ENCODE data around the gene CCR2. TPM values are rescaled to one million over a fixed set of nuclear protein-coding genes. Genes with fewer than 3 reads are reported as not detected.
A peak's percentile ranks its signal among the peaks of the same experiment; 100 is the strongest.

The CCR2 gene
- polyA plus RNA-seq, 1 donor from 2014 or later, result not detected

GRCh38 chr3:46375814-46376213 is 21.9 kb downstream of the CCR2 start (continued):
- TF ChIP-seq MXI1 (conservative IDR thresholded peaks at IDR 0.05; ENCODE audit: poor library complexity, severe bottlenecking), result no peak

DNA sequence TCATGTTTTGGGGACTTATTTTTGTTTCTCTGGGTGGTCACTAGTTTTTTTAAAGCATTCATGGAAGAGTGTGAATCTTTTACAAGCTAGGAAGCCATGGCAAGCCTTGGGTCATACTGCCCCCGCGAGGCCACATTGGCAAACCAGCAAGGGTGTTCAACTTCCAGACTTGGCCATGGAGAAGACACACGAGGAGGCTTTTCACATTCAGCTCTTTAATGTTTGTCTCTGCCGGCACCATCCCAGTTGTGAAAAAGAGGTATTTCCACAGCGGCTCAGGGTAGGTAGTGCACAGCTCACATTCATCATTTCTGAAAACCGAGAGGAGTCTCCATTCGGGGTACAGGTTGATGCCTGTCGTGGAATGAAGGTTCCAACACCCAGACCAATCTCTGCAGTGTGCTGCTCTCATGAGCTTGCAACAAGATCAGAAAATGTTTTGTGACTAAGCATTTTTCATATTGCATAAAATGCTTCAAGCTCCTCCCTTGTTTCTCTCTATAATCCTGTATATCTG is 24.6 kb downstream of the CCR2 start:
- no peaks in the 10 kb centered on the region for H4K20me1 ChIP-seq (ENCODE audit: insufficient read depth)
- H3K27ac ChIP-seq (ENCODE audit: low read length), result no peak overlapping the region
- H3K27me3 ChIP-seq (ENCODE audit: insufficient read depth, low read depth, low read length), result no peaks in the 10 kb centered on the region
- H2AFZ ChIP-seq (ENCODE audit: low read depth, low read length), result no peak overlapping the region
- H3F3A ChIP-seq (ENCODE audit: insufficient read depth, low read length, poor library complexity, severe bottlenecking), result no peaks in the 10 kb centered on the region
- H3K9ac ChIP-seq (ENCODE audit: low read length), result no peak overlapping the region
- no peaks in the 10 kb centered on the region for H3K9me2 ChIP-seq (ENCODE audit: insufficient read depth, low read length)
- H3K4me3 ChIP-seq (ENCODE audit: low read length), result no peak overlapping the region
- no peaks in the 10 kb centered on the region for H3K79me2 ChIP-seq (replicated peaks; ENCODE audit: insufficient read depth, low read length)
- H3K36me3 ChIP-seq (ENCODE audit: insufficient read depth, low read length), result no peaks in the 10 kb centered on the region
- H3K4me2 ChIP-seq (ENCODE audit: low read length), result no peak overlapping the region
- TF ChIP-seq POLR2AphosphoS5 (IDR thresholded peaks at IDR 0.05), result no peak
- TF ChIP-seq, protein P1, sequence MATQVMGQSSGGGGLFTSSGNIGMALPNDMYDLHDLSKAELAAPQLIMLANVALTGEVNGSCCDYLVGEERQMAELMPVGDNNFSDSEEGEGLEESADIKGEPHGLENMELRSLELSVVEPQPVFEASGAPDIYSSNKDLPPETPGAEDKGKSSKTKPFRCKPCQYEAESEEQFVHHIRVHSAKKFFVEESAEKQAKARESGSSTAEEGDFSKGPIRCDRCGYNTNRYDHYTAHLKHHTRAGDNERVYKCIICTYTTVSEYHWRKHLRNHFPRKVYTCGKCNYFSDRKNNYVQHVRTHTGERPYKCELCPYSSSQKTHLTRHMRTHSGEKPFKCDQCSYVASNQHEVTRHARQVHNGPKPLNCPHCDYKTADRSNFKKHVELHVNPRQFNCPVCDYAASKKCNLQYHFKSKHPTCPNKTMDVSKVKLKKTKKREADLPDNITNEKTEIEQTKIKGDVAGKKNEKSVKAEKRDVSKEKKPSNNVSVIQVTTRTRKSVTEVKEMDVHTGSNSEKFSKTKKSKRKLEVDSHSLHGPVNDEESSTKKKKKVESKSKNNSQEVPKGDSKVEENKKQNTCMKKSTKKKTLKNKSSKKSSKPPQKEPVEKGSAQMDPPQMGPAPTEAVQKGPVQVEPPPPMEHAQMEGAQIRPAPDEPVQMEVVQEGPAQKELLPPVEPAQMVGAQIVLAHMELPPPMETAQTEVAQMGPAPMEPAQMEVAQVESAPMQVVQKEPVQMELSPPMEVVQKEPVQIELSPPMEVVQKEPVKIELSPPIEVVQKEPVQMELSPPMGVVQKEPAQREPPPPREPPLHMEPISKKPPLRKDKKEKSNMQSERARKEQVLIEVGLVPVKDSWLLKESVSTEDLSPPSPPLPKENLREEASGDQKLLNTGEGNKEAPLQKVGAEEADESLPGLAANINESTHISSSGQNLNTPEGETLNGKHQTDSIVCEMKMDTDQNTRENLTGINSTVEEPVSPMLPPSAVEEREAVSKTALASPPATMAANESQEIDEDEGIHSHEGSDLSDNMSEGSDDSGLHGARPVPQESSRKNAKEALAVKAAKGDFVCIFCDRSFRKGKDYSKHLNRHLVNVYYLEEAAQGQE (IDR thresholded peaks at IDR 0.05; ENCODE audit: borderline replicate concordance), result no peak
- TF ChIP-seq TAF1 (IDR thresholded peaks at IDR 0.05; ENCODE audit: low read depth), result no peak
- TF ChIP-seq EZH2 (IDR thresholded peaks at IDR 0.05; ENCODE audit: borderline replicate concordance, insufficient read depth, low read length, poor library complexity, severe bottlenecking), result no peak
- TF ChIP-seq RAD21 (conservative IDR thresholded peaks at IDR 0.05), result peak; percentile 75
- peak; percentile 68 for TF ChIP-seq SMC3 (conservative IDR thresholded peaks at IDR 0.05; ENCODE audit: poor library complexity)
- no peak for TF ChIP-seq EP300 (conservative IDR thresholded peaks at IDR 0.05; ENCODE audit: poor library complexity, severe bottlenecking)
- no peak for TF ChIP-seq MXI1 (conservative IDR thresholded peaks at IDR 0.05; ENCODE audit: poor library complexity, severe bottlenecking)
- TF ChIP-seq, protein P2, sequence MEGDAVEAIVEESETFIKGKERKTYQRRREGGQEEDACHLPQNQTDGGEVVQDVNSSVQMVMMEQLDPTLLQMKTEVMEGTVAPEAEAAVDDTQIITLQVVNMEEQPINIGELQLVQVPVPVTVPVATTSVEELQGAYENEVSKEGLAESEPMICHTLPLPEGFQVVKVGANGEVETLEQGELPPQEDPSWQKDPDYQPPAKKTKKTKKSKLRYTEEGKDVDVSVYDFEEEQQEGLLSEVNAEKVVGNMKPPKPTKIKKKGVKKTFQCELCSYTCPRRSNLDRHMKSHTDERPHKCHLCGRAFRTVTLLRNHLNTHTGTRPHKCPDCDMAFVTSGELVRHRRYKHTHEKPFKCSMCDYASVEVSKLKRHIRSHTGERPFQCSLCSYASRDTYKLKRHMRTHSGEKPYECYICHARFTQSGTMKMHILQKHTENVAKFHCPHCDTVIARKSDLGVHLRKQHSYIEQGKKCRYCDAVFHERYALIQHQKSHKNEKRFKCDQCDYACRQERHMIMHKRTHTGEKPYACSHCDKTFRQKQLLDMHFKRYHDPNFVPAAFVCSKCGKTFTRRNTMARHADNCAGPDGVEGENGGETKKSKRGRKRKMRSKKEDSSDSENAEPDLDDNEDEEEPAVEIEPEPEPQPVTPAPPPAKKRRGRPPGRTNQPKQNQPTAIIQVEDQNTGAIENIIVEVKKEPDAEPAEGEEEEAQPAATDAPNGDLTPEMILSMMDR (IDR thresholded peaks at IDR 0.05; ENCODE audit: poor library complexity, severe bottlenecking), result peak; percentile 66
- no peaks in the 10 kb centered on the region for H3K9me3 ChIP-seq (ENCODE audit: low read length)

- Histone ChIP-seq H3K9me3 (ENCODE audit: low read length) (no peaks in the 10 kb centered on the region), H3F3A (ENCODE audit: insufficient read depth, low read length, poor library complexity, severe bottlenecking) (no peaks in the 10 kb centered on the region), H3K79me2 (replicated peaks; ENCODE audit: insufficient read depth, low read length) (no peaks in the 10 kb centered on the region), H4K20me1 (ENCODE audit: insufficient read depth) (no peaks in the 10 kb centered on the region), H3K27me3 (ENCODE audit: insufficient read depth, low read depth, low read length) (no peaks in the 10 kb centered on the region), H3K27ac (ENCODE audit: low read length) (no peak overlapping the region), H3K4me2 (ENCODE audit: low read length) (no peak overlapping the region), H3K36me3 (ENCODE audit: insufficient read depth, low read length) (no peaks in the 10 kb centered on the region), H2AFZ (ENCODE audit: low read depth, low read length) (no peak overlapping the region), H3K9ac (ENCODE audit: low read length) (no peak overlapping the region), H3K4me3 (ENCODE audit: low read length) (no peak overlapping the region), H3K9me2 (ENCODE audit: insufficient read depth, low read length) (no peaks in the 10 kb centered on the region)
- no peak for TF ChIP-seq TAF1 (IDR thresholded peaks at IDR 0.05; ENCODE audit: low read depth)
Measured at GRCh38 chr3:46380471-46381221, 26.7 kb downstream of the CCR2 start.

Measured in neural cell (in vitro differentiated cells).